ENCODE data around the gene ZNF747.
"Not testable (repeated sequence)": the region's sequence is repeated elsewhere in the genome, so short reads cannot be mapped to it uniquely, and the experiment has no call there.

ZNF747 gene

DNA sequence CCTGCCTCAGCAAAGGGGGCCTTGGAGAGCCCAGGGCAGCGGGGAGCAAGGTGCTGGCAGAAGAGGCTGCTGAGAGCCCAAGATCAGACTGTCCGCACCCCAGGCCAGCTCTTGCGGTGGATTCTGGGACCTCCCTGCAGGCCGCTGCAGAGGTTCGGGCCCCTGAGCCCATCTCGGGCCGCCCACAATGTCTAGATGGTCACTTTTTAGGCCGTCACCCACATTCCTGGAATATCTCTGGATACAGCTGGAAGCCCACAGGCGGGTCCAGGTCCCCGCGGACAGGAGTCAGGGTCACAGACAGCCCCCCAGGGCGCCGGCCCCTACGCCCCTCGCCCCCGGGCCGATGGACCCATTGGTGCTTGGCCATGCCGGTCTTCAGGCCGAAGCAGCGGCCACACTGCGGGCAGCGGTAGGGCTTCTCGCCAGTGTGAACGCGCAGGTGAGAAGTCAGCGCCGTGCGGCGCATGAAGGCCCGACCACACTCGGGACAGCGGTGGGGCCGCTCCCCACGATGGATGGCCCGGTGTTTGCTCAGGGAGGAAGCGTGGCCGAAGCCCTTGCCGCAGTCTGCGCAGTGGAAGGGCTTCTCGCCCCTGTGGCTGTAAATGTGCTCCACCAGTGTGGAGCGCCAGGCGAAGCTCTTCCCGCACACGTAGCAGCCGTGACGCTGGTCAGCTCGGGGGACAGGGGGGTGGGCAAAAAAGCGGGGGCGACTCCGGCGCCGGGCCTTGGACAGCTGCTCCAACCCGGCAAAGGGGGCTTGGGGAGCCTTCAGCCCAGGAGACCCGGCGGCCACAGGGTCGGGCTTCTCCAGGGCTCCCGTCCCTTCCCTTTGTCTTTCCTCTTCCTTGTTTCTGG is 2.1 kb downstream of the ZNF747 start:
- no peak for DNase-seq

DNA sequence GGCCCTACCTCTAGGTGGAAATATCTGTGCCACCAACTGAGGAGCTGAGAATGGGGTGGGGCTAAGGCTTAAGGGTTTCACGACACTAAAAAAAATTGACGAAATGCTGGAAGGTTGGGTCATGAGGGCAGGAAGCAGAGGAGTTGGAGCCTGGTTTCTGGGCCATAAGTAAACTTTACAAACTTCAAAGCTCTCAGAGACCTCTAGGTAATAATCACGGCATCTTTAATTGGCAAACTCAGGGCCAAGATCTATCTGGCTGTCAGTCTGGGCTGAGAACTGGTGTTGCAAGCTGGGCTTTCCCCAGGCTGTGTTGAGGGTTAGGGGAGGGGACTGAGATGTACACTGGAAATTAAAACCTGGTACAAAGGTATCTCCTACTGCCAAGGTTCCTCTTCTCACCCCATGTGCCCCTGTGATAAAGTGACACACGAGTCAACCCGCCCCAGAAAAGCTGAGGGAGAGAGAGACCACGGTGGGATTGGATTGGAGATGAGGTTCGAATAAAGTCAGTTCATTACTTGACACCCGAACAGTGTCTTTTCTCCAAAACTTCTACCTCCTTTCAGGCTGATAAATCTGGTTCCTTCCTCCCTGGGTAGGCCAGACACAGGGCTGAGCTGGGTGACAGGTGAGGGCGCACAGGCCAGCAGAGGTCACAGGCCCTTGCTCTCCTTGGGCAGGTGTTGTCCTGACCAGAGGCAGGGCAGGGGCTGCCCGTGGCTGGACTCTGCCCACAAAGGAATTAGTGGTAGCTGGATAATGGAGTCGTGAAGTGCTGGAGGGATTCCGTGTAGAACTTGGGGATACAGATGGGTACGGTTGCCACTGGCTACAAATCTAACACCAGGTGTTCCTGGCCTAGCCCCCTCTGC is 4.3 kb downstream of the ZNF747 start:
- DNase-seq, result no peak

DNA sequence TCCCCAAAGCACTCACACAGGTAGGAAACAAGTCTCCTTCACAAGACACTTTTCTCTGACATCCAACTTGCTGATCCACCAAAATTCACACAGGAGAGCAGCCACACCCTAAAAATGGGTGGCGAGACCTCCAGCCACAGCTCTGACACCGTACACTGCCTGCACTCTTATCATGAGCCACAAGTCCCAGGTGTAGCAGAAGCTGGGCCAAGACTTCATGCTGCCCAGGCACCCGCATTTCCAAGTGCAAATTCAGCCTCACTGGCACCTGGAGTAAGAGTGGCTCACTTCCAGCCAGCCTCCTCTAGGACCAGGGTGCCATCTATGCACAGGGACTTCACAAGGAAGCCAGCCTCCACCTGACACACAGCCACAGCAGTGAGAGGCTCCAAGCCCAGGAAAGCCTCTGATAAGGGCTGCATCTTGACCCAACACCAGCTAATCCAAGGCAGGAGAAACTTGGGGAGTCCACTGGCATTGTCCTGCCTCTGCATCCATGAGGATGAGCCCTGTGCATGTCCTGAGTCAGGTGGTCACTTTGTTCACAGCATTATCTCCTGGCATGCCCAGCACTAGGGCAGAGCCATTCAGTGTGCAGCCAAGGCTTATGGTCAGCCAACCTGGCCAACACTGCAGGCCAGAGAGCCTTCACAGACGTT is 5.7 kb downstream of the ZNF747 start:
- no peak for DNase-seq

DNA sequence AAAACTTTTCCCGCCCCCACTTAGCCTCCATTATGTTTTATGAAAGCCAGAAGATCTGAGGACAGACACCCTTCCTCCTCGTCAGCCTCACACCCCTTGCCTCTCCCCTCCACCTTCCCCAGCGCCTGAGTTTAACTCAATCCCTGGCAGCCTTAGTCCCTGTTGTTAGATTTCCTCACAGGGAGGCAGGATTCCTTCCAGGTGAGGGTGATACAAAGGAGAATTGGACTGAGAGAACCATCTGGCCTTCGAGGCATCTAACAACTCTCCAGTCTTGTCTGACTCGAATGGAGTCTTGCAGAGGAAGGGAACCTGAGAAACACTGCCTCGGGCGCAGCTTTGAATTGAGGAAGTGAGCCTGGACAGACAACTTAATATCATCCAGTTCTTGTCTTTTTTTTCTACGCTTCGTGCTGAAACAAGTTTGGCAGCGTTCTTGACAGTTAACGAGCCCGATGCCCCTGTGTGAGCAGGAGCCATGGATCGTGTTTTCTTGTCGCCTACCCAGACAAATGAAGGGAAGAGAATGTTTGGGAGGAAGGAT is 7.0 kb downstream of the ZNF747 start:
- DNase-seq, result peak; percentile 89

DNA sequence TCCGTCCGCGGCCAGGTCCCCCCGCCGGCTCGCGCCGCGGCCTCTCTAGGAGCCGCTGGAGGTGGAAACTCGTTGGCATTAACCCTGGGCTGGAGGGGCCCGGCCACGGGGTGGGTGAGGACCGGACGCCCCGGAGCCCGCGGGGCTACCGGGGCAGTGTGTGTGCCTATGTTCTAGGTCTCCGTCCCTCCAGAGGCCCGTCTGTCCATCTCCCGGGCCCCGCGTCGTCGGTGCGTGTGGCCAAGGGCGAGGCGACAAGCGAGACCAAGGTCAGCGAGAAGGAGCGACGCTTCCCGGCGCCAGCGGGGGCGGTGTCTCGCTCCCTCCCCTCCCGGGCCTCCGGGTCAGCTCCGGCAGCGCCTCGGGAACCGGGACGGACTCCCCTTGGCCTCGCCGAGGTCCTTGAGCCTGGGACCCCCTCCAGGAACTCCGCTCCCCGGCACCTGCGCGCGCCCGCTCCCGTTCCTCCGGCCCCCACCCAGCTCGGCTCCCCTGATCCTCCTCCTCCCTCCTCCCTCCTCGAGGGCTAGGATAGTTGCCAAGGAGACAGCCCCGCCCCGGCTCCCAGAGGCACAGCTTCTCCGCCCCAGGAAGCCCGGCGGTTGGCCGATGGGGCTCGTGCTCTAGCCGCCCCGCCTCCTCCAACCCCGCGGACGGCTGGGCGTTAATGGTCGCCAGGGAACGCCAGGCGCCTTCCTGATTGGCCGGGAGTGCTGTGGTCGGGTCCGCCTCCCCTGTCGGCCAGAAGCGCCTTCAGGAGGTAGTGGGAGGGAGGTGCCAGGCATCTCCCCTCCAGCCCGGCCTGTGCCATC is 7.6 kb downstream of the ZNF747 start:
- DNase-seq, result peak; percentile 99

DNA sequence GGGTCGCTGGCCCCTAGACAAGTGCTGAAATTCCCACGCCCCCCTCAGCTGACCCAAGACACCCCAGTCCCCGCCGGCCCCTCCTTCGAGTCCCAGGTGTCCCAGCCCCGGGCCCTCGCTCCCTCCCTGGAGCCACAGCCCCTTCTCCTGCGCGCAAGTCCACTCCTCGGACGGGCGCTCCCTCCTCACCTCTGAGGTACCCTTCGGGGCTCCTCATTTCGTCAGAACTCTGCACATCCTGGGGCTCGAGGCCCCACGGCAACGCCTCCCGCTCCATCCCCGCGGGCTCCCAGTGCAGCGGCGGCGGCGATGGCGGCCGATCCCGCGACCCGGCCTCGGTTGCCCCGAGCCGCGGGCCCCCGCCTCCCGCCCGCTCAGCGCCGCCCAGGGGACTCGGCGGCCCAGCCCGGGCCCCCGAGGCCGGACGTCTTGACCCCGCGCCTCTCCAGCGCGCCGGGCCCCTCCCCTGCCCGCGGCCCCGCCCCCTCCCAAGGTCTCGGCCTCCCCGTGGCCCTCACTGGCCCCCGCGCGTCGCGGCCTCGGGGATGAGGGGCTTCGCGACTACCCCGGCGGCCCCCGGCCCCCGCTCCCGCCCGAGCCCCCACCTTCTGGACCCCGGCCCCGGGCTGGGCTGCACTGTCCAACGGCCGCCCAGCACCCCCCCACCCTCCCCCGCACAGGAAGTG is 8.4 kb downstream of the ZNF747 start, which contains the start of gene ZNF768:
ZNF768 (minus strand) TSS at position 430 of the 686 bp plus-strand sequence; CDS start at position 277, 153 bp downstream.
- DNase-seq, result peak; percentile 70

DNA sequence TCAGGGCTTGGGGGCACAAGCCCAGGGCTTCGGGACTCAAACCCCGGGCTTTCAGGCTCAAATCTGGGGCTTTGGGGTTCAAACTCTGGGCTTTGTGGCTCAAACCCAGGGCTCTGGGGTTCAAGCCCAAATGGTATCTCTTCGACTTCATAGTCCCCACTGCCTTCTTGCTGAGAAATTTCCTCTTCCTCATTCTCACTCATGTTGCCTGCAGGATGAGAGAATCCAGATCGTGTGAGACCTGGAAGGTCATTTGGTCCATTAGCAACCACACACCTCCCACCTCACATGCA is 8.9 kb downstream of the ZNF747 start:
- no peak for DNase-seq

DNA sequence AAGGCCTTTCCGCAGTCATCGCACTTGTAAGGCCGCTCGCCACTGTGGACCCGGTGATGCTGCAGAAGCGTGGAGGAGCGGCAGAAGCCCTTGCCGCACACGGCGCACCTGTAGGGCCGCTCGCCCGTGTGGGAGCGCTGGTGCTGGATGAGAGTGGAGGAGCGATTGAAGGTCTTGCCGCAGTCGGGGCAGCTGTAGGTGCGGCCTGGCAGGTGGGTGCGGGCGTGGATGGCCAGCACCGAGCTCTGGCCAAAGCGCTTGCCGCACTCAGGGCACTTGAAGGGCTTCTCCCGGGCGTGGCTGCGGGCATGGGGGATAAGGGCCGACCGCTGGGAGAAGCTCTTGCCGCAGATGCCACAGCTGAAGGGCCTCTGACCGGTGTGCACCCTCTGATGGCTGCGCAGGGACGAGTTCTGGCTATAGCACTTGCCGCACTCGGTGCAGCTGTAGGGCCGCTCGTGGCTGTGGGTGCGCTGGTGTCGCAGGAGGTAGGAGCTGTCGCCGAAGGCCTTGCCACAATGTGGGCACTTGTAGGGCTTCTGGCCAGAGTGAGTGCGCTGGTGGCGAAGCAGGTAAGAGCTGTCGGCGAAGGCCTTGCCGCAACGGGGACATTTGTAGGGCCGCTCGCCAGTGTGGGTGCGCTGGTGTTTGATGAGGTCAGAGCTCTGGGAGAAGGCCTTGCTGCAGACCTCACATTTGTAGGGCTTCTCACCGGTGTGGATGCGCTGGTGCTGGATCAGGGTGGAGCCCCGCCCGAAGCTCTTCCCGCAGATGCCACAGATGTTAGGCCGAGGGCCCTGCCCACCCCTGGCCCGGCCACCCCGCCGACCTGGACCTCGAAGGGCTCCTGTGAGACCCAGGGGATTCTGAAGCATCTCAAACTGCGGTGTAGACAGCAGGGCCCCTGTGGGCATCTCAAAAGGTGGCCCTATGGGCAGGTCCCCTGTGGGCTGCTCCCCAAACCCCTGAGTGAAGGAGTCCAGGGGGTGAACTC is 9.8 kb downstream of the ZNF747 start:
- no peak for DNase-seq

DNA sequence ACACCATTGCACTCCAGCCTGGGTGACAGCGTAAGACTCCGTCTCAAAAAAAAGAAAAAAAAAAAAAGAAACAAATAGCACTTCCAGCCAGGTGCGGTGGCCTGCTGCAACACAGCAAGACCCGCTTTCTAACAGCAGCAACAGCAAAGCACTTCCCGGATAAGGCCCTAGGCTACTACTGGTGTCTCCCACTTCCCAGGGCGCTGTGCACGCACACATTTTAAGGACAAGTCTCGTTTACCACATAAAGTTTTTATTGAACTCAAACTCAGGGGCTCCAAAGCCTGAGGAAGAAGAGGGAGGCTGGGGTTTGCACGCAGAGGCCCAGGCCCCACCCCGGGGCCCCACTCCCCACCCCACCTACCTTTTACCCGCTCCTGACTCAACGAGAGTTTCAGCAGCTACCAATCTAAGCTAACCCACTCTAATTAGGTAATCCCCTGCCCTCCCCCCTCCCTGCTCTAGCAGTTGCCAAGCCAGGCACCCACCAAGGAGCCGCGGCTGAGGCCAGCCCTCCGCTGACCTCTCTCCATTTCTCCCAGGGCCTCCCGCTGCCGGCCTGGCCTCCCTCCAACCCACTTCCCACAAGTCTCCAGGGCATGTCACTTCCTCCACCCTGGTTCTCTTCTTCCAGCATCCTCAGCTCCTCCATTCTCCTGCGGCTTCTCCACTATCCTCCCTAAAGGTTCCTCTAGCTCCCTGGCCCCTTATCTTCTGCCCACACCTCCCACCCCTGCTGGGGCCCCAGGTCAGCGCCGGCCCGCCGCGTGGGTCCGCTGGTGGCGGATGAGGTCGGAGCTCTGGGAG is 10.7 kb downstream of the ZNF747 start:
- DNase-seq, result no peak

DNA sequence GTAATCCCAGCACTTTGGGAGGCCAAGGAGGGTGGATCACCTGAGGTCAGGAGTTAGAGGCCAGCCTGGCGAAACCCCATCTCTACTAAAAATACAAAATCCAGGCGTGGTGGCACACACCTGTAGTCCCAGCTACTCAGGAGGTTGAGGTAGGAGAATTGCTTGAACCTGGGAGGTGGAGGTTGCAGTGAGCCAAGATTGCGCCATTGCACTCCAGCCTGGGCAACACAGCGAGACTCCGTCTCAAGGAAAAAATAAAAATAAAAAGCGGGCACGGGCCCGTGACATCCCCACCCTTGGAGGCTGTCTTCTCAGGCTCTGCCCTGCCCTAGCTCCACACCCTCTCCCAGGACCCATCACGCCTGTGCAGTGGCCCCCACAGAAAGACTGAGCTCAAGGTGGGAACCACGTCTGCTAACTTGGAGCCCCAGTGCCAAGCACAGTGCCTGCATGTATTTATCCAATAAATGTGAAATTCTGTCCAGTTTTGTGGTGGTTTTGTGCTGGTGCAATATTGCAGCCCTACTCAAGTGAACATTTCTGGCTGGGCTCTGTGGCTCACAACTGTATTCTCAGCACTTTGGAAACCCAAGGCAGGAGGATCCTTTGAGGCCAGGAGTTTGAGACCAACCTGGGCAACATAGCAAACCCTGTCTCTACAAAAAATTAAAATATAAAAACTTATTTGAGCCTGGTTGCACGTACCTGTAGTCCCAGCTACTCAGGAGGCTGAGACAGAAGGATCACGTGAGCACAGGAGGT is 11.8 kb downstream of the ZNF747 start:
- DNase-seq, result not testable (repeated sequence)

DNA sequence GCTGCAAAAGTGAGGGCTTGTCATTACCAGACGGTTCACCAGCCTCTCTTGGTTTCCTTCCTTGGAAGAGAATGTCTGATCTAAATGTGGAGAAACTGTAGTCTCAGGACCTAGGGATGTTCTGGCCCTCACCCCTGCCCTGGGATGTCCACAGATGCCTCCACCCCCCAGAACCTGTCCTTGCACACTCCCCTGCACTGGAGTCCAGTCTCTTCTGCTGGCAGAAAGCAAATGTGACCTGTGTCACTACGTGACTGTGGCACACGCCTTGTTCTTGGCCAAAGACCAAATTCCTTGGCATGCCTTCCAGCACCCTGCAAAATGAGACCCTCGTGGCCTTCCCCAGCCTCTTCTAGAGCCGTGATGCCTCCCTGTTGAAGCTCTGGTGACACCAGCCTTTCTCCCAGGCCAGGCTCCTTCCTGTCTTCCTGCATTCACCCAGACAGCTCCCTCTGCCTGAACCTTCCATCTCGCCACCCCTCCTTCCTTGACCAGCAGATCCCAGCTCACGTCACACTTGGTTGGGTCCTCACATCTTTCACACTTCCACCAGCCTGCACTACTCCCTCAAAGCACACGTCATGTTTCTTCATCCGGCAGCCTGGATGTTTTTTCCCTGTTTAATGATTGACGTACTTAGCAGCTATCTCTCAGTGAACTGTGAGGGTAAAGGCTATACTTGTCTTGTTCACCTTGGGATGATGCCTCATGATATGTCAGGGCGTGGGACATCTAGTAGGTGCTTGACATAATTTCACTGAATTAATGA is 12.6 kb downstream of the ZNF747 start:
- DNase-seq, result no peak

DNA sequence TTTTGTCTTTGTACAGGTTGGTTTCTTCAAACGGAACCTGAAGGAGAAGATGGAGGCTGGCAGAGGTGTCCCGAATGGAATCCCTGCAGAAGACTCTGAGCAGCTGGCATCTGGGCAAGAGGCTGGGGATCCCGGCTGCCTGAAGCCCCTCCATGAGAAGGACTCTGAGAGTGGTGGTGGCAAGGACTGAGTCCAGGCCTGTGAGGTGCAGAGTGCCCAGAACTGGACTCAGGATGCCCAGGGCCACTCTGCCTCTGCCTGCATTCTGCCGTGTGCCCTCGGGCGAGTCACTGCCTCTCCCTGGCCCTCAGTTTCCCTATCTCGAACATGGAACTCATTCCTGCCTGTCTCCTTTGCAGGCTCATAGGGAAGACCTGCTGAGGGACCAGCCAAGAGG is 13.2 kb downstream of the ZNF747 start:
- DNase-seq, result no peak

DNA sequence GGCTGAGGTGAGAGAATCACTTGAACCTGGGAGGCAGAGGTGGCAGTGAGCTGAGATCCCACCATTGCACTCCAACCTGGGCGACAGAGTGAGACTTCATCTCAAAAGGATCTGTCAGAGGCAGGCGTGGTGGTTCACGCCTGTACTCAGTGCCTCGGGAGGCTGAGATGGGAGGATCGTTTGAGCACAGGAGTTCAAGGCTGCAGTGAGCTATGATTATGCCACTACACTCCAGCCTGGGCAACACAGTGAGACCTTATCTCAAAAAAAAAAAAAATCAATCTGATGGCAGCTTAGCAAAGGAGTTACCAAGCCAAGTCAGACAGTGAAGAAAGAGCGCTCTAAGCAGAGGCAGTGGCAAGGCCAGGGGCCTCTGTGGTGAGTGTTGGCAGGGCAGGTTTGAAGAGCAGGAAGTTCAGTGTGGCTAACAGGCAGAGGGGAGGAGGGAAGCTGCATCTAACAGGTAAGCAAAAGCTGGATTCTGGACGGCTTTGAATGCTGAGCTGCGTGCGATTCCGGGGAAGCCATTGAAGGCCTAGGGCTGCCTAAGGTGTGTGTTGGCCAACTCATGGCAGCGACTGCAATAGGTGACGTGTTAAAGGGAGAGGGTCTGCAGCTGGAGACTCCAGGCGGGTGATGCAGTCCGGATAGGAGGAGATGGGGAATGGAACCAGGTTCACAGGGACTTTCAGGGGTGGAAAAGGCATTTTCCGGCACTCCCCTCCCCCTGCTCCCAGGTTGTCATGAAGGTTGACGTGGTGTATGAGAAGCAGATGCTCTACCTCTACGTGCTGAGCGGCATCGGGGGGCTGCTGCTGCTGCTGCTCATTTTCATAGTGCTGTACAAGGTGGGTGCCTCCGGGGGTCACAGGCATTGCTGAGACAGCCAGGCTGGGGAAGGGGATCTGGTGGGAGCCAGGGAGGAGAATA is 15.3 kb downstream of the ZNF747 start:
- no peak for DNase-seq

DNA sequence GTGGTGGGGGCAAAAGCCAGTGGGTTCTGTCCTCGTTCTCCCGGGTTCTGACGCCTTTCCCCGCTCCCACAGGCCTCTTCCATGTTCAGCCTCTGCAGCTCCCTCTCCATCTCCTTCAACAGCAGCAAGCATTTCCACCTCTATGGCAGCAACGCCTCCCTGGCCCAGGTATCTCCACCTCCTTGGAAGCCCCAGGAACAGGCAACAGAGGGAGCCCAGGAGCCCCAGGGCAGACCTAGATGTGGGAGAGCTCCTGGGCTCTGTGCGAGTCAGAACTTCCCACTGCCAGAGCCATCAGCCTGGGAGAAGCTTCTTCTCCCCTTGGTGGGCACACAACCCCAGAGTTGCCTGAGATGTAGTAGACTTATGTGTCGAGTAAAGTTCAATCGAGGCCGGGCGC is 16.1 kb downstream of the ZNF747 start:
- DNase-seq, result no peak

DNA sequence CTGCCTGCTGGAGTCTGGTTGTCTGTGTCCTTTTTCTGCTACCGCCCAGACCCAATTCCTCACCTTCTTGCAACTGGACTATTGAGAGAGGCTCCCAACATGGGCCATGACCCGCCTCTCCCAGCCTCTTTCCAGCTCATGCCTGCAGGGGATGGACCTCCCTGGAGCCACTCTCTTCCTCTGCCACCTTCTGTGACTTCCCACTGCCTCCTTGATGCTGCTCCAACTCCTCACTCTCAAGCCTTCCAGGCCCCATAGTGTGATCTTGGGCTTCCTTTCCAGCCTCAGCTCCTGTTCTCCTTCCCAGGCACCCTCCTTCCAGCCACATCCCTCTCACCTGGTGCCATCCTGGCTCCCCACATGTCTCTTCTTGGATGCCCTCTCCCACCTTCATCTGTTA is 19.4 kb downstream of the ZNF747 start:
- DNase-seq, result no peak

DNA sequence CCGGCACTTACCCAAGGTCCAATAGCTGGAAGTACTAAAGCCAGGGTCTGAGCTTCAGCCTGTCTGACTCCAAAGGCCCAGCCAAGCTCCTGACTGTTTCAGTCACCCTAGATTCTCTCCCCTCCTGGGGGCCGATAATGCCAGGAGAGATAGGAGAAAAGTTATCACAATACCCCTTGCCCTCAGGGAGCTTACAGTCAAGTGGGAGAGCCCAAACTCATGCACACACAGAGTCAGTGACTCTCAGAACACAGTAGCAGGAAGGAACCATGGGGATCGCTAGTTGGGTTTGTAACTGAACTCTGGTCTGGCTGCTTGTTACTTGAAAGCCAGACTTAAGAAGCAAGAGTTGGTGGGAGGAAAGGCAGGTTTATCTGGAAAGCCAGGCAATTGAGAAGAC is 23.1 kb downstream of the ZNF747 start:
- no peak for DNase-seq

All from NCI-H510A treated with DMSO at 0.1 percent for 48 hours (cell line).